GM12892 (cell line): ENCODE measurements around the gene ZDHHC12.

Source experiments
- POLR2A ChIP-seq: IDR thresholded peaks from 2 replicates; pipeline ENCODE4 v1.6.1; 2011; ENCODE audit warnings: low read depth, low read length, control low read depth
- POLR2AphosphoS5 ChIP-seq: IDR thresholded peaks from 2 replicates; pipeline ENCODE4 v1.6.1; 2011; ENCODE audit warnings: low read depth, low read length, control low read depth
- TAF1 ChIP-seq: IDR thresholded peaks from 2 replicates; pipeline ENCODE4 v1.6.1; 2011; ENCODE audit warnings: low read depth, mild to moderate bottlenecking, control low read depth, low read length, borderline replicate concordance

- no peak for TF ChIP-seq POLR2AphosphoS5
- TF ChIP-seq POLR2A = no peak
- TF ChIP-seq TAF1 = no peak
Measured at GRCh38 chr9:128733256-128733655, 9.3 kb upstream of the ZDHHC12 start.
